GM18868 (cell line): ENCODE measurements around the gene FAF1.

Source experiments
- ATAC-seq: cut with Tn5 transposase; IDR thresholded peaks from one replicate; pipeline ENCODE4 v1.9.1; 2021; ENCODE audit warnings: mild to moderate bottlenecking, moderate library complexity; ENCODE audit not compliant: unreplicated experiment

FAF1 gene

GRCh38 chr1:50521703-50522102, 438.4 kb downstream of the FAF1 start:
- ATAC-seq: no peak

- no peak for ATAC-seq
Observed at GRCh38 chr1:50517488-50517887, 442.6 kb downstream of the FAF1 start.

GRCh38 chr1:50516056-50516455, 444.0 kb downstream of the FAF1 start:
- no peak for ATAC-seq

GRCh38 chr1:50508040-50508586, 452.0 kb downstream of the FAF1 start:
- ATAC-seq: no peak

- no peak for ATAC-seq
Observed at GRCh38 chr1:50505427-50505826, 454.6 kb downstream of the FAF1 start.

GRCh38 chr1:50503515-50503914, 456.6 kb downstream of the FAF1 start:
- no peak for ATAC-seq

- peak; percentile 64 for ATAC-seq
Observed at GRCh38 chr1:50502147-50502546, 457.9 kb downstream of the FAF1 start.

GRCh38 chr1:50497007-50497406, 463.1 kb downstream of the FAF1 start:
- ATAC-seq: no peak

GRCh38 chr1:50493710-50494109, 466.4 kb downstream of the FAF1 start:
- no peak for ATAC-seq

GRCh38 chr1:50492142-50492541, 467.9 kb downstream of the FAF1 start:
- no peak for ATAC-seq

GRCh38 chr1:50491142-50491541, 468.9 kb downstream of the FAF1 start:
- no peak for ATAC-seq

- ATAC-seq: no peak
Observed at GRCh38 chr1:50490640-50491039, 469.4 kb downstream of the FAF1 start.

- no peak for ATAC-seq
Observed at GRCh38 chr1:50488876-50489275, 471.2 kb downstream of the FAF1 start.

- ATAC-seq: no peak
Observed at GRCh38 chr1:50488356-50488755, 471.7 kb downstream of the FAF1 start.

- ATAC-seq: no peak
Observed at GRCh38 chr1:50487725-50488124, 472.3 kb downstream of the FAF1 start.

- no peak for ATAC-seq
Observed at GRCh38 chr1:50481142-50481736, 478.8 kb downstream of the FAF1 start.

GRCh38 chr1:50476800-50477199, 483.3 kb downstream of the FAF1 start:
- ATAC-seq: no peak

GRCh38 chr1:50474859-50475809, 484.9 kb downstream of the FAF1 start:
- ATAC-seq: no peak

- ATAC-seq: no peak
Observed at GRCh38 chr1:50473513-50473912, 486.6 kb downstream of the FAF1 start.

GRCh38 chr1:50471967-50472366, 488.1 kb downstream of the FAF1 start:
- no peak for ATAC-seq

GRCh38 chr1:50462964-50463363, 497.1 kb downstream of the FAF1 start:
- no peak for ATAC-seq

GRCh38 chr1:50458507-50458906, 501.6 kb downstream of the FAF1 start:
- no peak for ATAC-seq
